ENCODE data around the gene PPFIA2.

Gene PPFIA2

DNA sequence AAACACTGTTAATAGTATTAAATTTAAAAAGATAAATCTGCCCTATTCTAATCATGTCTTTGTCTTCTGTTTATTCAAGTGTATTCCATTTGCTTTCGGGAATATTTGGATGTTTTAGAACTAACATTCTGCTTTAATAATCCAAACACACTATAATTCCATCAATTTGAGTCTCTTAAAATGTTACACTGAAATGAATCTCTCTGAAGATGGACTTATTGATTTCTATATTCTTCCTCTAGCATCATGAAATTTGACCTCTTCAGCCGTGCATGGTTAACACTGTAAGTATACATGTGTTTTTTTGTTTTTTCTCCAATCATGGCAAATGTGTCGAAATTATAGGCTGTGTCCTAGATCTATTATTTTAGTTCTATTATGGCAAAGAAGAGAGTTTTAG lies 342.1 kb downstream of the PPFIA2 start:
- DNase-seq, result no peak

DNA sequence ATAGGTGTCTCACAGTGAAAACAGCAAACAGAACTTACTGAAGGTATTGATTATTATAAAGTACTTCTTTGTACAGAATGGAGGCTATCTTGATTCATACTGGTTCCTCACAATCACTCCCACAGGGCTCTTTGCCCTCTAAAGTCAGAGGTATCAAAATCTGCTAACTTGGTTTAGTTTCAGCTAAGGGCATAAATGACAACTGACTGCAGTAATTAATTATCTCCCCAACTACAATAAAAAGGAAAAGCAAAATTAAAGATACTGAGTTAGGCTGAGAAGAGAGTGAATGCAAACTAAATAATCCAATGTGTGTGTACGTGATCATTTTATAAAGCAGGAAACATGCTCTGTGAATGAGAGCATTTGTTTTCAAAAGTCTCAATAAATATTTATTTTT lies 342.6 kb downstream of the PPFIA2 start:
- DNase-seq, result no peak

DNA sequence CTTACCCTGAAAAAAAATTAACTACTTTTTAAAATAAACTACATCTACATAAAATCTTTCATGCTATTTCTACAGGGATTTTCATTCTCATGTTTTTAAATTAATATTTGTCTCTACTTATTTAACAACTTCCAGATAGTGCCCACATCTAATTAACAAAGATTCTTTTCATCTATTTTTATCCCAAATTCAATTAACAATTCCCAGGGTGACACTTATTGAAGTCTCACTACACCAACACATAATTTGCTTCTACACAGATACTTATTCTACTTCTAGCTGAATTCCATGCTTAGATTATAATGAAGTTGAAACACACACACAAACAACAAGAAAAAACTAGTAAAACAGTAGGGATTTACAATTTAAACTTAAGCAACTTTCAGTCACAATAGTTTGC lies 344.7 kb downstream of the PPFIA2 start:
- DNase-seq, result no peak

DNA sequence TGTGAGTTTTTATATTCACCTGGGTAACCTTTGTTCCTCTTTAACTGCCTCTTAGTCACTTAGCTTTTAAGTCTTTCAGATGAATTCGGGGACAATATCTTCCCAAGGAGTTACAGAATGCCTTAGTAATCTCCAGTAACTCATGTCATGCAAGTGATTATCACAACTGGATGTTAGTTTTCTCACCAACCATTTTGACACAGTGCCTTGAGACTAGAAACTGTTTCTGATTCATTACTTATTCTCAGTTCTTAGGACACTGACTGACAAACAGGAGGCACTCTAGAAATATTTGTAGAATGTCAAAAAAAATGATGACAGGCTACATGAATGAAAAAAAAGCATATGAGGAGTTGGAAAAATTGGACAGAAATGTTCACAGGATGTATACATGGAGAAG lies 346.2 kb downstream of the PPFIA2 start:
- no peak for DNase-seq

DNA sequence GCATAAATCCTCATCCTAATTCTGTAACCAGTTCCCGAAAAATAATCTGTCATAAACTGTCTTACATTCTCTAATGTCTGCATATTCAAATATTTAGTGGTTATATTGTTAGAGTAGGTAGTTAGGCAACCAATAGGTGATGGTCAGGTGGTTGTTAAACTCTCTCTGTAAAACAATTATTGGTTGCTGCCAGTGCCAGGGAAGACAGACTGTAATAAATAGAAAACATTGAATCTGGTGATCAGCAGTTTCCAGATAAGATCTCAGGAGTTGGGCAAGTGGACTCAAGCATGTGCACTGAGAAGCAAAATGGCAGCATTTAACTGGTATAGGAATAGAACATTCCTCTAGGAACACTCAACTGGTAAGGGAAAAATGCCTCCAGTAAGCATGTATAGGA lies 355.8 kb downstream of the PPFIA2 start:
- no peak for DNase-seq

DNA sequence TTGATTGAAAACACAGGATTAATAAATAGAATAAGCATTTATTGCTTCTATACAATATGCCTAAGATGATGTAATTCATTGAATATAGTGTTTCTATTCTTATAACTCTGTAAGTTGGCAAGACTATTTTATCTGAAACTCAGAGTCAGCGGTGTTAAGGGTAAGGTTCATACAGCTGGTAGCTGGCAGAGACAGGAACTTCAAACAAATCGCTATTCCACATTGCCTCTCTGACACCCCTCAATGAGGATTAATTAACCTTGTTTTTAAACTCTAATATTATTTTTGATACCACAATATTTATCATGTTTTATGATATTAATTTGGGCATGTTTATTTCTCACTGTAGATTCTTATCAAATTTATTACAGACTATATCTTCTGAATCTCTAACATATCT lies 357.9 kb downstream of the PPFIA2 start:
- DNase-seq, result no peak

DNA sequence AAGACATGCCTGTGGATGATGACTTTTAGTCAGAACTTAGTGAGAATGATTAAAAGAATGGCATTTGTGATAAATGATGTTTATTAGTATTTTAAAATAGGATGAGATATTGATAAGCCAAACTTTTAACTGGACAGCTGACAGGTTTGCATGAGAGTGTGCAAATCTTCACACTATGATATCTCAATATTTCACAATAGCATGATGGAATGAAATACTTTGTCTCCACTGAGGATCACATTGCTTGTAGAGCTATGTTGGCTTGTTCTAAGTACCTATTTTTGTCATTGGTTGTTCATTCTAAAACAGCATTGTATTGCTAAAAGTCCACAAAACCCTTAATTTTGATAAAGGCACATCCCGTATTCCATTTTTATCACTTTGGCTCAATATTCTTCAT lies 359.1 kb downstream of the PPFIA2 start:
- no peak for DNase-seq

DNA sequence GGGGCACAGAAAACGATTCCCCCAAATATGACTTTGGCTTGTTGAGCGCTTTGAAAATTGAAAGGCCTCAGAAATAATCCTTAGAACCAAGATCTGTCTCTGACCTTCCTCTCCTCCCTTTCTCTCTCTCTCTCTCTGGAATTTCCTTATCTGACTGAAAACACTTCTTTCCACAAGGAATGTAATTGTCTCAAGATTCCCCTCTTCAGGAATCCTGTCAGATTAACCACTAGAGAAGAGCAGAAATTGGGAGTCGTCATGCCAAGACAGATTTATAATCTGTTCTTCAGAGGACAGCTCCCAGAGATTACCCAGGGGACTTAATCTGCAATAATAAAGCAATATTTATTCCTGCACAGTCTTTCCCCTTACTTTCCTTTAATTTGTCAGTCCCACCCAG lies 363.7 kb downstream of the PPFIA2 start:
- DNase-seq, result no peak

DNA sequence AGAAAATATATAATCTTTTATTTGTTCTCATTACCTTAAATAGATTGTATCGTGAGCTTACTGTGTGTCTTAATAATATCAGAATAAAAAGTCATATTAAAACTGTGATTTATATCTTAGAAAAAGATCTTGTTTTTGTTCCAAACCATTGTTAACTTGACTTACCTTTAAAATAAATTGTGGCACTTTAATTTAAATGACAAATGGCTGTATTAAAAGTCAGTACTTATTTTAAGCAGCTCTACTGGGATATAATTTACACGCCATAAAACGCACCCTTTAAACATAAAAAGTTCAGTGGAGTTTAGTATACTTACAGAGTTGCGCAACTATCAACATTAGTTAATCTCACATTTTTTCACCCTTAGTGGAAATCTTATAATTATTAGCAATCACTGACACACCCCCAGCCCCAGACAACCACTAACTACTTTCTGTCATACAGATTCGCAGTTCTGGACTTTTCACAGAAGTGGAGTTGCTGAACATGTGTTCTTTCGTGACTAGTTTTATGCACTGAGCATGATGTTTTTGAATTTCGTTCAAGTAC lies 369.5 kb downstream of the PPFIA2 start:
- DNase-seq, result no peak

DNA sequence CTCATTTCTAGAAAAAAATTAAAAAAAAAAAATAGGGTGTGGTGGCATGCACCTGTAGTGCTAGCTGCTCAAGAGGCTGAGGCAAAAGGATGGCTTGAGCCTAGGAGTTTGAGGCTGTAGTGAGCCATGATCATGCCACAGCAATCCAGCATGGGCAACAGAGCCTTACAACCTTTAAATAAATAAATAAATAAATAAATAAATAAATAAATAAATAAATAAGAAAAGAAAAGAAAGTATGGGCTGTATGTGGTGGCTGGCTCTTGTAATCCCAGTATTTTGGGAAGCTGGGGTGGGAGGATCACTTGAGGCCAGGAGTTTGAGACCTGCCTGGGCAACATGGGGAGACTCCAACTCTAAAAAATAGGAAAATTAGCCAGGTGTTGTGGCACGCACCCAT lies 373.0 kb downstream of the PPFIA2 start:
- no peak for DNase-seq

DNA sequence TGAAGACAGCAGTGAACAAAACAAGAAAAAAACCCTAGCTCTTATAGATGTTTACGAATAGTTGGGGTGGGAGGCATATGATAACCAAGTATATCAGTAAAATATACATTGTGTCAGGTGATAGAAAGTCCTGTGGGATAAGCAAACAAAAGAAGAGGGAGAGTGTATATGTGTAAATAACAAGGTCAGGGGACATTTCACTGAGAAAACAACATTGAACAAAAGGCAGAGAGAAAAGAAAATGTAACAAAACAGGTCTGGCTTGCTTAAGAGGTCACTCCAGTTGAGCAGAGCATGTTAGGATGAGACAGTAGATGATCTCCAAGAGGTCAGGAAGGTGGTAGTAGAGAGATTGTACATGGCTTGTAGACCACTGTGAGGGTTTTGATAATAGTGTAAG lies 377.2 kb downstream of the PPFIA2 start:
- DNase-seq, result no peak

DNA sequence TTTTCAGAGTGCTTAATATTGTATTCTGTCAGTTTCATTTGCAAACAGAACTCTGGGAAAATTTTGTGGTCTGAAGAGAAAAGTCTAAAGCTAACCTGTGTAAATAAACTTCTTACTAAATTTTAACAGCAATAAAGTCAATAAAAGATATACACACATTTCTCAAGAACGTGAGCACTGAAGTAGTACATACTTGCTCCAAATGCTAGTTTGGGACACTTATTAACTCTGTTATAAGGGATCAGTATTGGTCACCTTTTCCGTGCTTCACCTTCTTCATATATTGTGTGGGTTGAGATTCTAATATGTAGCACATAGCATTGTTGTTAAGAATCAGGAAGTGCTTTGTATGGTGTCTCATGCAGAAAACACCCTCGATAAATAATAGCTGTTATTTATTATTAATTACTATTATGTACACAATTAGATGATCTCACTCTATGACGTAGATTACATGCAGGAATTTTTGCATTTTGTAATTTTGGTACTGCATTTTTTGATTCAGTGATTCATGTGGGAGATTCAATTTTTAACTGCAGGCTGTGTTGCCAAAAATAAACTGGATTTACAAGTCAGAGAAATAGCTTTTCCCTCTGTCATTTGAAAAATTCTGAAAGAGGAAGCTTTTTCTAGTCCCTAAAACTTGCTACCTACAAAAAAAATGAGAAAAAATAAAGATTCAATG lies 380.4 kb downstream of the PPFIA2 start:
- DNase-seq, result no peak

DNA sequence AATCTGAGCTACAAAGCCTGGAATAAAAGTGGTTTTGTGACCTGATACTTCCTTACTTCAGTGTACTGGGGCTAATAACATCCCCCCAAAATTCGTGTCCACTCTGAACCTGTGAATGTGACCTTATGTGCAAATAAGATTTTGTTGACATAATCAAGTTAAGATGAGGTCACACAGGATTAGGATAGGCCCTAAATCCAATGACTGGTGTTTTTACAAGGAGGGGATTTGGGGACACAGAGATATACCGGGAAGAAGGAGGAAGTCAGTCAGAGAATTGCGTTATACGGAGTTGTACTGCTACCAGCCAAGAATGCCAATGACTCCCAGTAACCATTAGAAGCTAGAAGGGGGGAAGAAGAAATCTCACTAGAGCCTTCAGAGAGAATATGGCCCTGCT lies 381.4 kb downstream of the PPFIA2 start:
- no peak for DNase-seq

DNA sequence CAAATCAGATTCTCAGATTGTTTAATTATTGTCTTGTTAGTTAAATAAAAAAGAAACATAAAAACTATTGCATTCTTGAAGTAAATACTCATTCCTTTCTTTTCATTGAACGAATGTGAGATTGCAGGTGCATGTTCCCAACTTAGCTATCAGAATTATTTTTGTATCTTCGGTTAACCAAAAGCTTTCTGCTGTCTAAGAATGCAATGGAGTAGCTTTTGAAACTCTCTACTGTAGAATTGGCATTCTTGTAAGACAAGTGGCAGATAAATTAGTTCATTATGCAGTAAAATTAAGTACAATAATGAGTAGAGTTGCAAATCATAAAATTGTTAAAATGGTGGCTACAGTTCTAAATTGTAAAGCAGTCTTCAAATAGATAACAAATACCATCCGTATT lies 383.2 kb downstream of the PPFIA2 start:
- no peak for DNase-seq

DNA sequence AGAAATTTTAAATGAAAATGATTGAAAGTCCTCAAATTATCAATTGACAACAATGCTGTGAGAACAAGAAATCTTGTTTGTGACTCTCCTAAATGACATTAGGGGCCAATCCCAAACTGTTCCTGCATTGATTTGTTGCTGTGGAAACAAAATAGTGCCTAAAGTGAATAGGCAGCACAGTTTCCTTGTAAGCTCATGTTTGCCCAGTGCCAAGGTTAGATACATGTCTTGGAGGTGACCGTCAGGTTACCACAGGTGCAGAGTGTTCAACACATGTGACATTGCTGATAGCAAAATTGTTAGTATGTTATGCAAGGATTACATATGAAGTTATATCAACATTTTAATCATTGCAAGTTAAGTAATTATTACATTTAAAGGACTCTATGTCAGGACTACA lies 388.7 kb downstream of the PPFIA2 start:
- DNase-seq, result no peak

DNA sequence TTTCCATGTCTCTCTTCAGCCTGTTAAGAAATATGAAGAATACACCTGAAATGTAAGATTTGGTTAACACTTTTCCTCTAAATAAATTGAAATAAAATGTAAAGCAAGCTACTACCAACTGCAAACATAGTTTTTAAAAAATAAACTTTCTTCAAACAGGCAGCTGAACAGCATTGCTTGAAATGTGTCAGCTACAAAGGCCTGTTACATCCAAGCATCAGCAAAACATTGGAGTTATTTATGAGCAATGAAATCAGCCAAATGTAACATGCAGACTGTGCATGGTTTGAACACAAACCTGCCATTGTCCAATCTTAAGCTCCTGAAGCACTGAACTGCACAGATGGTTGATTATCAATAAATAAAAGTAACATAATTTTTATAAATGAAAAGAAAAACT lies 390.0 kb downstream of the PPFIA2 start:
- DNase-seq, result no peak

DNA sequence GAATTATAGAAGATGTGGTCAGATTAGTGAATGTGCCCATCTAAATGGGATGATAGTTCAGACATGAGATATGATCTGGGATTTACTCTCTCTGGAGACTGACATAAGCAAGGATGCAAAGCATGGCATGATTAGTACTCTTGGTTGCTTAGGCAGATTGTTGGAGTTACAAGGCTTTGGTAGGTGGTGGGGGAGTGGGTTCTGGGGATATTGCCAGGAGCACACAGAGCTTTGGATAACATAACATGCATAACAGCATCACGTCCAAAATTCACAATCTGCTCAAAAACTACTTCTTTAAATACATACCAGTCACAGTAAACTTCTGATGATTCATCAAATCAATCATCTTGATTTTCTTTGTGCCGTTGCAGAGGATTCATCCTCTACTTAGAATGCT lies 393.9 kb downstream of the PPFIA2 start:
- DNase-seq, result no peak

DNA sequence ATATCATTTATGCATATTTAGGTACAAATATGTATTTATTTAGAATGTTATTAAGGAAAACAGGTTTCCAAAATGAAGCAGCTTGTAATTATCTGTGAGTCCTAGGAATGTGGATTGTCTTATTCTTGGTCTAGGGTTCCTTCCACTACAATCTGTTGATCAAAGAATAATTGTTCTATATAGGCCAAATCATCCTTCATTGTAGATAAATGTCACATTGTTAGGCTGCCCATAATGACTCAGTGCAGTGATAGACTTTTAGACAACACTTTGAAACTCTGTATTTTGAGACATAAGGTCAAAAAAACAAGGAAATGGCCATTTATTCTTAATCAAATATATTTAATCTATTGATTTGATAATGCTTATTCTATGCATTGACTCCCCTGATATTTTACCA lies 398.2 kb downstream of the PPFIA2 start:
- no peak for DNase-seq

DNA sequence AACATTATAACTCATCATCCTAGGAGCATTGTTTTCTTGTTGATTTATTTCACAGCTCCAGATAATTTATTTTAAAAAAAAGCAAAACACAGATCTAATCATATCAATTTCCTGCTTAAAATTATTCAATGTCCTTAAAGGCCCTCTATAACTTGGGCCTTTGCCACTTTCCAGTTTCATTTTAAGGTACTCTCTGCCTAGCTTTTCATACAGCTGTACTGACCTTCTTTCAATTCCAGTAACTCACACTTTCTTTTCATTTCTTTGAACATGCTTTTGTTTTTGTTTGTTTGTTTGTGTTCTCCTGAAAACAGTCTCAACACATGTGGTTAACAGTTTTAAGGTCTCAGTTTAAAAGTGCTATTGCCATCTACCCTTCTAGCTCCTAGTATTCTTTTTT lies 399.4 kb downstream of the PPFIA2 start:
- no peak for DNase-seq

DNA sequence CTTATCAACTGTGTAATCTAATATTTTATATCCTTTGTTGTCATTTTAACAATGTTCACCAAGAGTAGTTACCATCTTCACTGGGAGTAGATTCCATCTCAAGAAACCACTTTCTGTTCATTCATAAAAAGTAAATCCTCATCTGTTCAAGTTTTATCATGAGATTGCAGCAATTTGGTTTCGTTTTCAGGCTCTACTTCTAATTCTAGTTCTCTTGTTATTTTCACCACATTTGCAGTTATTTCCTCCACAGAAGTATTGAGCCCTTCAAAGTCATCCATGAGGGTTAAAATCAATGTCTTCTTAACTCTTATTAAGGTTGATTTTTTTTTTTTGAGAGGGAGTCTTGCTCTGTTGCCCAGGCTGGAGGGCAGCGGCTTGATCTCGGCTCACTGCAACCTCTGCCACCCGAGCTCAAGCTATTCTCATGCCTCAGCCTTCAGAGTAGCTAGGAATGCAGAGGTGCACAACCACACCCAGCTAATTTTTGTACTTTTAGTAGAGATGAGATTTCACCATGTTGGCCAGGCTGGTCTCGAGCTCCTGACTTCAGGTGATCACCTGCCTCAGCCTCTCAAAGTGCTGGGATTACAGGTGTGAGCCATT lies 404.7 kb downstream of the PPFIA2 start:
- DNase-seq, result no peak

DNA sequence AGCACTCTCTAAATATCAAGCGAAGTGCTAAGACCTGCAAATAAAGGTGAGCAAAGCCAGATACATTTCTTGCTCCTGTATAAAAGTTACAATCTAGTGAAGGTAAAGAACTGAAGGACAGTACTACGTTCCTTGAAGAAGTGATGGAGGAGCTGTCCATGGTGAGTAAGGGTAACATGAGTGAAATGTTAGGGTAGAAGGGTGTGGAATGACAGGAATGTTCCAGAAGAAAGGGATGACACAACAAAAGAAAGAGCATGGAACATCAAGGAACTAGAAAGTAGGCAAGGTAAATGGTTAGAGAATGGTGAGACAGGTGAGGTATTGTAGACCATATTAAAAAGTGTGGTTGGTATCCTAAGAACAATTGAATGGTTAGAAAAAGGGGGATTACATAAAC lies 408.8 kb downstream of the PPFIA2 start:
- no peak for DNase-seq

DNA sequence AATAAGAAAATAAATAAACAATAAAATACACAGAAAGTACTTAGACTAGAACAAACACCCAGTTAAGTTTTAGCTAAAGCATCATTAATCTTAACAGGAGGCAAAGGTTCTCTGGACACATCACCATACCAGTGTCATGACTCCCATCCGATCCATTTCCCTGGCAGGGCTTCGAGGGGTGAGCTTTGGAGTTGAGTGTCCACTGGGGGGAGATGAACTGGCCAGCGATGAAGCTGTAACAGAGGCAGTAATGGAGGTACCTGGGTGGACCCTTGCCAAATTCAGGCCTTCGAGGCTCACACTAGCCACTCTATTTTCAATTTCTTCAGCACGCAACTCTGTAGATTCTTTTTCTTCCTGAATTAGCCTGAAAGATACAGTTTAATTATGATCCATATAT lies 411.7 kb downstream of the PPFIA2 start:
- no peak for DNase-seq

DNA sequence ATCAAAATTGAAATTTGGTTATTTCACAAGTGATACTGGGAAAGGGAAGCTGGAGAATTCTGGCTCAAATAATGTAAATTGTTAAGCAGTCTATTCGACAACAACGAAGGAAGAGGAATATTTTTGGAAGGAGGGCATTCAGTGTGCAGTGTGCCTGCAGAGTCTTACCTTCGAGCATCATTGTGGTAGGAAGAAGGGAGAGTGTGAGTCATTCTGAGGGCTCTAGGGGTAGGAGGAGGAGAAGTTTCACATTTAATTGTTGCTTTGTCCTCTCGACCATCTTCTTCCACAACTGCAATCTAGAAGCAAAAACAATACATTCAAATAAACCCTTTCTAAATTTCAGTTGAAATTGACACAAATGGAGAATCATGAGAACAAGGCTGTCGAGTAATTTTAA lies 418.2 kb downstream of the PPFIA2 start:
- no peak for DNase-seq

DNA sequence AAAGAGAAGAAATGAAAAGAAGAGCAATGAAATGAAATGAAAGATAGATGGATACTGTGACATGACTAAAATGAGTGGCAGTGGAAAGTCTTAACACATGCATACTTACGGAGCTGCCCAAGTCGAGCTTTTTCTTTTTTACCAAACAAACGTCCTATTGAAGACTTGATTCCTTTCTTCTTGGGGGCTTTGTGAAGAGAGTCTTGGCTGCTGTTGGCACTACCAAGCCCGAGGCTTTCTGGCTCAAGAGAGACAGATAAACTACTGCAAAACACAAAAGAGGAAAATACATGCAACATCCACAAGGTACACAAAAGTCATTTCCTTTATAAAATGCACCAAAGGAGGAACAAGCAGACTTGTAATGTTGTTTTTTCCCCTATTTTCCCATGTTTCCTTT lies 420.1 kb downstream of the PPFIA2 start:
- no peak for DNase-seq

DNA sequence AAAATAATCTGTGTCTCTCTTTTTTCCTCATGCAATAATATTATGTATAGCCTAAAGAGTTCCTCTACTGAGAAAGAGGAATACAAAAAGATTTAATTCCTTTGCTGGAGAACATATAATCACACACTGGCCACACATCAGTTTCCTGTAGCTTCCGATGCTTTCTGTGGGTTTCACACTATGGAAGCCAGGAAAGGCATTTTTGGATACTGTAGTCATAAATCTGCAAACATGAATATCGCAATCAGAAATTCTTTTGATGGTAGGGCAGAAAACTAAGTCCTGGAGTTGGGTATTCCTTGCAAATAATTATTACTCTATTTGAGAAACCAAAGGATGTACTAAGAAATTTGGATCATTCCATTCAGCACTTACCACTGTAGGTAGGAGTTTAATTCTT lies 421.3 kb downstream of the PPFIA2 start:
- no peak for DNase-seq
